ENCODE data around the gene CDH18.

CDH18 gene

GRCh38 chr5:19479562-19479961, 508.4 kb downstream of the CDH18 start:
- DNase-seq (ENCODE audit: low read depth) = no peak
- TF ChIP-seq CTCF (conservative IDR thresholded peaks at IDR 0.05; ENCODE audit: control insufficient read depth, insufficient read depth, low read depth, low read length) = no peak

GRCh38 chr5:19462019-19462418, 526.0 kb downstream of the CDH18 start:
- DNase-seq (ENCODE audit: low read depth) = no peak
- no peak overlapping the region for H3K4me3 ChIP-seq (ENCODE audit: control insufficient read depth, low read depth, low read length)
- TF ChIP-seq CTCF (conservative IDR thresholded peaks at IDR 0.05; ENCODE audit: control insufficient read depth, insufficient read depth, low read depth, low read length) = no peak

More at GRCh38 chr5:19479562-19479961, 508.4 kb downstream of the CDH18 start:
- H3K4me3 ChIP-seq (ENCODE audit: control insufficient read depth, low read depth, low read length) = no peak overlapping the region

GRCh38 chr5:19424506-19424905, 563.5 kb downstream of the CDH18 start:
- DNase-seq (ENCODE audit: low read depth) = no peak
- H3K4me3 ChIP-seq (ENCODE audit: control insufficient read depth, low read depth, low read length) = no peak overlapping the region
- TF ChIP-seq CTCF (conservative IDR thresholded peaks at IDR 0.05; ENCODE audit: control insufficient read depth, insufficient read depth, low read depth, low read length) = no peak

Data from fibroblast of mammary gland (primary cell).